ENCODE results near the gene RPS26.

DNA sequence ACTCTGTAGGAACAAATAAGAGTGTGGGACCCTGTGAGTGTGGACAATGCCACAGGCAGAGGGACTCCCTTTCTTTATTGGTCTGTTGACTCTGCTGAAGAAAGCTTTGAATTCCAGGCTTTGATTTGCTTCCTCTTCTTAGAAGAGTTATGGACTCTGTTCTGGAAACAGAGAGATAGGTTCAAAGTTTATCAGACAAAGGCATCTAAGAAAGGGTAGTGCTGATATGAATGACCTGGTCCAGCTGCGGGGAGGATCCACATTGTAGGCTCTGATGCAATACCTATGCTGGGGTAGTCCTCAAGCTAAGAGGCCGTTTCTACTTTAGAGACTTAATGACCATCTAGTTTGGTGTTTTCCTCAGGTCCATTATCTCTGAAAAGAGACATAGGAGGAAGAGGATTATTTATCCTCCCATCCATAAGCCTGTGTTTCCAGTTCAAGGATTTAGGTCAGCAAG is 31.6 kb upstream of the RPS26 start:
- TF ChIP-seq, protein P1, sequence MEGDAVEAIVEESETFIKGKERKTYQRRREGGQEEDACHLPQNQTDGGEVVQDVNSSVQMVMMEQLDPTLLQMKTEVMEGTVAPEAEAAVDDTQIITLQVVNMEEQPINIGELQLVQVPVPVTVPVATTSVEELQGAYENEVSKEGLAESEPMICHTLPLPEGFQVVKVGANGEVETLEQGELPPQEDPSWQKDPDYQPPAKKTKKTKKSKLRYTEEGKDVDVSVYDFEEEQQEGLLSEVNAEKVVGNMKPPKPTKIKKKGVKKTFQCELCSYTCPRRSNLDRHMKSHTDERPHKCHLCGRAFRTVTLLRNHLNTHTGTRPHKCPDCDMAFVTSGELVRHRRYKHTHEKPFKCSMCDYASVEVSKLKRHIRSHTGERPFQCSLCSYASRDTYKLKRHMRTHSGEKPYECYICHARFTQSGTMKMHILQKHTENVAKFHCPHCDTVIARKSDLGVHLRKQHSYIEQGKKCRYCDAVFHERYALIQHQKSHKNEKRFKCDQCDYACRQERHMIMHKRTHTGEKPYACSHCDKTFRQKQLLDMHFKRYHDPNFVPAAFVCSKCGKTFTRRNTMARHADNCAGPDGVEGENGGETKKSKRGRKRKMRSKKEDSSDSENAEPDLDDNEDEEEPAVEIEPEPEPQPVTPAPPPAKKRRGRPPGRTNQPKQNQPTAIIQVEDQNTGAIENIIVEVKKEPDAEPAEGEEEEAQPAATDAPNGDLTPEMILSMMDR (IDR thresholded peaks at IDR 0.05; ENCODE audit: insufficient read depth, low read depth, low read length), result no peak
- TF ChIP-seq EZH2 (IDR thresholded peaks at IDR 0.05; ENCODE audit: insufficient read depth, low read length), result no peak
